ENCODE data around the gene SPARCL1.

DNA sequence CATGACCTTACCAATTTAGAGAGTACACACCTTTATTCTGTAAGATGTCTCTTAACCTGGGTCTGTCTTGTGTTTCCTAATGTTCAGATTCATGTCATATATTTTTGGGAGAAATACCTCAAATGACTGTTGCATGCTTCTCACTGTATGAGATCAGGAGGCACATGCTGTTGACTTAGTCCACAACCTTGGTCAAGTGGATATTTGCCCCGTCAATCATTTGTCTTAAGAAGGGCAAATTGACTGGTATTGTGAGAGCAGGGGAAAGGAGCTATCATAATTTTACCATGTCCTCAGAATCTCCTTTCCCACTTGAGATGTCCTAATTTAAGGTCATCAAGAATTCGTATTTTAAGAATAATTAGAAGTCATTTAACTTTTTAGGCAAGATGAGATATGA lies 95.8 kb downstream of the SPARCL1 start:
- TF ChIP-seq, protein P1, sequence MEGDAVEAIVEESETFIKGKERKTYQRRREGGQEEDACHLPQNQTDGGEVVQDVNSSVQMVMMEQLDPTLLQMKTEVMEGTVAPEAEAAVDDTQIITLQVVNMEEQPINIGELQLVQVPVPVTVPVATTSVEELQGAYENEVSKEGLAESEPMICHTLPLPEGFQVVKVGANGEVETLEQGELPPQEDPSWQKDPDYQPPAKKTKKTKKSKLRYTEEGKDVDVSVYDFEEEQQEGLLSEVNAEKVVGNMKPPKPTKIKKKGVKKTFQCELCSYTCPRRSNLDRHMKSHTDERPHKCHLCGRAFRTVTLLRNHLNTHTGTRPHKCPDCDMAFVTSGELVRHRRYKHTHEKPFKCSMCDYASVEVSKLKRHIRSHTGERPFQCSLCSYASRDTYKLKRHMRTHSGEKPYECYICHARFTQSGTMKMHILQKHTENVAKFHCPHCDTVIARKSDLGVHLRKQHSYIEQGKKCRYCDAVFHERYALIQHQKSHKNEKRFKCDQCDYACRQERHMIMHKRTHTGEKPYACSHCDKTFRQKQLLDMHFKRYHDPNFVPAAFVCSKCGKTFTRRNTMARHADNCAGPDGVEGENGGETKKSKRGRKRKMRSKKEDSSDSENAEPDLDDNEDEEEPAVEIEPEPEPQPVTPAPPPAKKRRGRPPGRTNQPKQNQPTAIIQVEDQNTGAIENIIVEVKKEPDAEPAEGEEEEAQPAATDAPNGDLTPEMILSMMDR (conservative IDR thresholded peaks at IDR 0.05; ENCODE audit: low read length): no peak
- no peak for TF ChIP-seq EZH2phosphoT487 (IDR thresholded peaks at IDR 0.05; ENCODE audit: borderline replicate concordance)

All from Loucy (cell line).